K562 (cell line): ENCODE data around the gene KIF18B. TPM values are rescaled to one million over a fixed set of nuclear protein-coding genes. Genes with fewer than 3 reads are reported as not detected.

Experiments used
- ATF7 ChIP-seq: fragments of 450-650 bp; IDR thresholded peaks from 2 replicates; pipeline ENCODE4 v1.7.1; 2014; ENCODE audit warnings: mild to moderate bottlenecking, moderate library complexity
- ELF1 ChIP-seq: fragments of 200-800 bp; sonication (Bioruptor generic); IDR thresholded peaks from 2 replicates; pipeline ENCODE4 v1.6.1; 2016; ENCODE audit warnings: missing genetic modification characterization, missing compliant biosample characterization
- ELF4 ChIP-seq: fragments of 450-650 bp; formaldehyde crosslinking; IDR thresholded peaks from 2 replicates; pipeline ENCODE4 v1.4.0; 2022; ENCODE audit warnings: missing genetic modification characterization
- HNRNPLL ChIP-seq: fragments of 200-400 bp; formaldehyde crosslinking; IDR thresholded peaks from 2 replicates; pipeline ENCODE4 v1.6.1; 2017; ENCODE audit warnings: low read length, low read depth, mild to moderate bottlenecking; ENCODE audit not compliant: poor library complexity, severe bottlenecking
- KLF13 ChIP-seq: fragments of 450-650 bp; IDR thresholded peaks from 2 replicates; pipeline ENCODE4 v1.6.1; 2016; ENCODE audit warnings: missing genetic modification characterization, low read depth, mild to moderate bottlenecking, missing compliant biosample characterization, moderate library complexity, borderline replicate concordance
- MAFG ChIP-seq: fragments of 450-650 bp; conservative IDR thresholded peaks from 2 replicates; pipeline ENCODE4 v1.6.1; 2016; ENCODE audit warnings: missing genetic modification characterization, missing compliant biosample characterization
- MAZ ChIP-seq, 2 experiments: fragments of 450-650 bp in 1 of 2; sonication (generic) in 1 of 2; formaldehyde crosslinking; IDR thresholded peaks in 1 of 2; conservative IDR thresholded peaks in 1 of 2; 2 replicates each; pipeline versions ENCODE4 v1.4.0 to v1.5.0; 2020; ENCODE audit warnings: mild to moderate bottlenecking in 1 of 2, missing genetic modification reagents in 1 of 2
- MECOM ChIP-seq: fragments of 250-450 bp; sonication (Bioruptor Pico); IDR thresholded peaks from 2 replicates; pipeline ENCODE4 v1.8.0; 2022; ENCODE audit warnings: inconsistent platforms
- NBN ChIP-seq: fragments of 450-650 bp; IDR thresholded peaks from 2 replicates; pipeline ENCODE4 v1.6.1; 2016; ENCODE audit warnings: low read depth, mild to moderate bottlenecking
- NRF1 ChIP-seq, 2 experiments: fragments of 450-650 bp; IDR thresholded peaks in 1 of 2; conservative IDR thresholded peaks in 1 of 2; 2 replicates each; pipeline ENCODE4 v1.6.1; 2014; ENCODE audit warnings: mild to moderate bottlenecking in 2 of 2
- SAFB ChIP-seq: fragments of 200-400 bp; formaldehyde crosslinking; IDR thresholded peaks from 2 replicates; pipeline ENCODE4 v1.6.1; 2017; ENCODE audit warnings: low read depth, low read length, borderline replicate concordance
- SAP30 ChIP-seq: fragments of 200-600 bp; sonication (generic); IDR thresholded peaks from 2 replicates; pipeline ENCODE4 v1.6.1; 2012; ENCODE audit warnings: borderline replicate concordance, low read depth, mild to moderate bottlenecking, moderate library complexity, low read length, control low read depth, inconsistent platforms; ENCODE audit not compliant: insufficient read depth, poor library complexity, severe bottlenecking
- SMAD4 ChIP-seq: fragments of 250-450 bp; sonication (Bioruptor Pico); conservative IDR thresholded peaks from 2 replicates; pipeline ENCODE4 v1.8.0; 2021; ENCODE audit warnings: inconsistent platforms, mild to moderate bottlenecking, moderate library complexity
- SOX6 ChIP-seq: fragments of 450-650 bp; IDR thresholded peaks from 2 replicates; pipeline ENCODE4 v1.6.1; 2014; ENCODE audit warnings: mild to moderate bottlenecking
- ZNF707 ChIP-seq: fragments of 250-450 bp; sonication (Bioruptor Pico); conservative IDR thresholded peaks from 2 replicates; pipeline ENCODE4 v1.8.0; 2022; ENCODE audit warnings: inconsistent platforms, mild to moderate bottlenecking, moderate library complexity
- ZNF766 ChIP-seq: fragments of 200-800 bp; sonication (Bioruptor generic); conservative IDR thresholded peaks from 2 replicates; pipeline ENCODE4 v1.6.1; 2016; ENCODE audit warnings: missing genetic modification characterization, missing compliant biosample characterization
- polyA plus RNA-seq, 8 experiments: library from polyadenylated mRNA; depleted of rRNA in 4 of 8; stranded (reverse) in 5 of 8; unstranded in 3 of 8; fragments of >200 nt; fragmentation: Nextera tagmentation in 2 of 8; fragmentation: Illumina TruSeq in 1 of 8; extraction: Ambion mirVana in 2 of 8; extraction: Trizol in 1 of 8; gene quantifications; 2 replicates each; pipeline versions ENCODE4 v1.2.1 to v1.2.3, GENCODE V29; 2011 to 2014; ENCODE audit warnings: inconsistent platforms in 1 of 8, missing spikeins in 1 of 8
- total RNA-seq, 7 experiments: library from RNA; depleted of rRNA in 6 of 7; stranded (reverse); fragments of >200 nt in 6 of 7; fragmentation: Illumina TruSeq in 2 of 7; extraction: Trizol in 2 of 7; gene quantifications; 2 replicates each; pipeline versions ENCODE4 v1.2.1 to v1.2.3, GENCODE V29; 2011 to 2021; ENCODE audit warnings: low replicate concordance in 1 of 7
- TF ChIP-seq, protein P1 (sequence below): fragments of 200-800 bp; sonication (Bioruptor generic); IDR thresholded peaks from 2 replicates; pipeline ENCODE4 v1.6.1; 2017; ENCODE audit warnings: missing genetic modification characterization, missing compliant biosample characterization
- TF ChIP-seq, protein P2 (sequence below): fragments of 450-650 bp; IDR thresholded peaks from 2 replicates; pipeline ENCODE4 v1.6.1; 2016; ENCODE audit warnings: antibody characterized with exemption
- TF ChIP-seq, protein P3 (sequence below), 2 experiments: IDR thresholded peaks; 2 replicates each; pipeline ENCODE4 v1.6.1; 2012; ENCODE audit warnings: improper control_type of control experiment in 2 of 2, low read depth in 2 of 2, low read length in 2 of 2, borderline replicate concordance in 1 of 2

The KIF18B gene
- total and polyA plus RNA-seq, 9 of the 15 experiments (the other 6 are each of a cell fraction or from before 2014, with no cell fraction given) = 2.0 to 42.8 (median 13.2) TPM

DNA sequence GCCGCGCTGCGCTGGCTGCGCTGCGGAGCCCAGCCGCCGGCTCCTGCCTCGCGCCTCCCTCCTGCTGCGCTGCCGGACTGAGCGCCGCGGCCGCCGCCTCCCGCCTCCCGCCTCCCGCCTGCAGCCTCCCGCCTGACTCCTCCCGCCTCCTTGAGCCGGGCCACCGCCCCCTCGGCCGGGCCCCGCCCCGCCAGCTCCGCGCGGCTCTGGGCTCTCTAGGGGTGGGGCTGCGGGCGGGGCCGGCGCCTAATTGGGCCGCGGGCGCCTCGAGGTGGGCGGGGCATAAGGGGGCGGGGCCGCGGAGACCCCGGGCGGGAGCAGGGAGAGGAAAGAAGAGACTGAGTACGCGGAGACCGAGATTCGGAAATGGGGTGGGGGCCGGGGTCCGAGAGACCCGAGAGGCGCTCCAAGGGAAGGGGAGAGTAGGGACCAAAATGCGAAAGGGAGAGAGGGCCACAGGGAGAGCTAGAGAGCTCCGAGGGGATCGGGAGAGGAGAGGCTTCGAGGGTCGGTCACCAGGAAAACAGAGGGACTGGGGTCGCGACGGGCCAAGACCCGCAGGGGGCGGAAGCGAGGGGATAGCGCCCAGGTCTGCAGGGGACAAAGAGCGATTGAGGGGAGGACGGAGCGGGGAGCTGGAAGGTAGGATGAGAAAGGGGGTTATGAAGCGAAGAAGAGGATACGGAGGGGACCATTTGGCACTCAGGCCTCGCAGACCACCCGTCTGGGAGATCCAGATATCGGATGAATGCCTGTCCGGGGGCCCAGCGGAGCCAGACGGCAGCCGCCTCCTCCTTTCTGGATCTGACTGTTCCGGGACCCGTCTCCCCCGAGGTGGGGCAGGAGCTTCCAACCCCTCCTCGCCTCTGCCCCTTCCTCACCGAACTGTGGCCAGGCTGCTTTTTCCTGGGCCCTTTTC is 20.9 kb upstream of the KIF18B start, which contains the start of gene C1QL1 (continued):
- TF ChIP-seq, protein P1, sequence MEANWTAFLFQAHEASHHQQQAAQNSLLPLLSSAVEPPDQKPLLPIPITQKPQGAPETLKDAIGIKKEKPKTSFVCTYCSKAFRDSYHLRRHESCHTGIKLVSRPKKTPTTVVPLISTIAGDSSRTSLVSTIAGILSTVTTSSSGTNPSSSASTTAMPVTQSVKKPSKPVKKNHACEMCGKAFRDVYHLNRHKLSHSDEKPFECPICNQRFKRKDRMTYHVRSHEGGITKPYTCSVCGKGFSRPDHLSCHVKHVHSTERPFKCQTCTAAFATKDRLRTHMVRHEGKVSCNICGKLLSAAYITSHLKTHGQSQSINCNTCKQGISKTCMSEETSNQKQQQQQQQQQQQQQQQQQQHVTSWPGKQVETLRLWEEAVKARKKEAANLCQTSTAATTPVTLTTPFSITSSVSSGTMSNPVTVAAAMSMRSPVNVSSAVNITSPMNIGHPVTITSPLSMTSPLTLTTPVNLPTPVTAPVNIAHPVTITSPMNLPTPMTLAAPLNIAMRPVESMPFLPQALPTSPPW = peak; percentile 90
- TF ChIP-seq MAZ (CRISPR knock-in tag; conservative IDR thresholded peaks at IDR 0.05 in 1 of 2, IDR thresholded peaks at IDR 0.05 in 1 of 2) = peak; percentile 47 to 48; a peak in 2 of 4 replicates
- no peak for TF ChIP-seq NBN
- TF ChIP-seq ELF4 (CRISPR knock-in tag) = 0 out of 2 replicates have a peak, but pooled peaks have one; percentile 19
- no peak for TF ChIP-seq ZNF707 (CRISPR knock-in tag)
- TF ChIP-seq, protein P2, sequence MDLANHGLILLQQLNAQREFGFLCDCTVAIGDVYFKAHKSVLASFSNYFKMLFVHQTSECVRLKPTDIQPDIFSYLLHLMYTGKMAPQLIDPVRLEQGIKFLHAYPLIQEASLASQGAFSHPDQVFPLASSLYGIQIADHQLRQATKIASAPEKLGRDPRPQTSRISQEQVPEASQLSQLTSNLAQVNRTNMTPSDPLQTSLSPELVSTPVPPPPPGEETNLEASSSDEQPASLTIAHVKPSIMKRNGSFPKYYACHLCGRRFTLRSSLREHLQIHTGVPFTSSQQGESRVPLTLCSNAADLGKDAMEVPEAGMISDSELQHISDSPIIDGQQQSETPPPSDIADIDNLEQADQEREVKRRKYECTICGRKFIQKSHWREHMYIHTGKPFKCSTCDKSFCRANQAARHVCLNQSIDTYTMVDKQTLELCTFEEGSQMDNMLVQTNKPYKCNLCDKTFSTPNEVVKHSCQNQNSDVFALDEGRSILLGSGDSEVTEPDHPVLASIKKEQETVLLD = 0 out of 2 replicates have a peak, but pooled peaks have one; percentile 37
- TF ChIP-seq ELF1 (tag) = no peak
- TF ChIP-seq KLF13 (tag) = peak; percentile 89
- no peak for TF ChIP-seq MAFG (tag)
- TF ChIP-seq HNRNPLL = peak; percentile 75
- TF ChIP-seq SOX6 = no peak
- TF ChIP-seq ATF7 = no peak
- no peak for TF ChIP-seq ZNF766 (CRISPR knock-in tag)
- no peak for TF ChIP-seq MECOM (CRISPR knock-in tag)
- no peak for TF ChIP-seq SAFB
- TF ChIP-seq, protein P3, sequence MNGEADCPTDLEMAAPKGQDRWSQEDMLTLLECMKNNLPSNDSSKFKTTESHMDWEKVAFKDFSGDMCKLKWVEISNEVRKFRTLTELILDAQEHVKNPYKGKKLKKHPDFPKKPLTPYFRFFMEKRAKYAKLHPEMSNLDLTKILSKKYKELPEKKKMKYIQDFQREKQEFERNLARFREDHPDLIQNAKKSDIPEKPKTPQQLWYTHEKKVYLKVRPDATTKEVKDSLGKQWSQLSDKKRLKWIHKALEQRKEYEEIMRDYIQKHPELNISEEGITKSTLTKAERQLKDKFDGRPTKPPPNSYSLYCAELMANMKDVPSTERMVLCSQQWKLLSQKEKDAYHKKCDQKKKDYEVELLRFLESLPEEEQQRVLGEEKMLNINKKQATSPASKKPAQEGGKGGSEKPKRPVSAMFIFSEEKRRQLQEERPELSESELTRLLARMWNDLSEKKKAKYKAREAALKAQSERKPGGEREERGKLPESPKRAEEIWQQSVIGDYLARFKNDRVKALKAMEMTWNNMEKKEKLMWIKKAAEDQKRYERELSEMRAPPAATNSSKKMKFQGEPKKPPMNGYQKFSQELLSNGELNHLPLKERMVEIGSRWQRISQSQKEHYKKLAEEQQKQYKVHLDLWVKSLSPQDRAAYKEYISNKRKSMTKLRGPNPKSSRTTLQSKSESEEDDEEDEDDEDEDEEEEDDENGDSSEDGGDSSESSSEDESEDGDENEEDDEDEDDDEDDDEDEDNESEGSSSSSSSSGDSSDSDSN (IDR thresholded peaks at IDR 0.05; ENCODE audit: borderline replicate concordance in 1 of 2, low read depth in 2 of 2, low read length in 2 of 2) = 0 out of 4 replicates have a peak, but pooled peaks of 1 of the 2 experiments have one; percentile 60
- TF ChIP-seq SAP30 = no peak
- peak in 1 of 2 experiments; percentile 34; a peak in 1 of 4 replicates for TF ChIP-seq NRF1 (conservative IDR thresholded peaks at IDR 0.05 in 1 of 2, IDR thresholded peaks at IDR 0.05 in 1 of 2)
- TF ChIP-seq SMAD4 = 0 out of 2 replicates have a peak, but pooled peaks have one; percentile 23
